GM21515 (cell line): Measurements from ENCODE around the gene DTNB.
"Not testable (repeated sequence)": the region's sequence is repeated elsewhere in the genome, so short reads cannot be mapped to it uniquely, and the experiment has no call there.

Experiments used
- ATAC-seq: cut with Tn5 transposase; IDR thresholded peaks from one replicate; pipeline ENCODE4 v1.9.1; 2021; ENCODE audit not compliant: unreplicated experiment

The DTNB gene

GRCh38 chr2:25633801-25634200 lies 39.6 kb downstream of the DTNB start:
- not testable (repeated sequence) for ATAC-seq

DNA sequence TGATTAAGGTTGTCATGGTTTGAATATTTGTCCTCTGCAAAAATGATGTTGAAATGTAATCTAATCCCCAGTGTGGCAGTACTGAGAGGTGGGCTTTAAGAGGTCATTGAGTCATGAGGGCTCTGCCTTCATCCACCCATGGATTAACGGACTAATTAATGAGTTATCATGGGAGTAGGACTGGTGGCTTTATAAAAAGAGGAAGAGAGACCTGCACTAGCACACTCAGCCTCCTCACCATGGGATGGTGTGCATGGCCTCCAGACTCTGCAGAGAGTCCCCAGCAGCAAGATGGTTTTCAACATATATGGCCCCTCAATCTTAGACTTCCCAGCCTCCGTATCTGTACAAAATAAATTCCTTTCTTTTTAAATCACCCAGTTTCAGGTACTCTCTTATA lies 41.0 kb downstream of the DTNB start:
- no peak for ATAC-seq

GRCh38 chr2:25624635-25625034 lies 48.7 kb downstream of the DTNB start:
- no peak for ATAC-seq

- ATAC-seq, result no peak
Measured at GRCh38 chr2:25623361-25623760, 50.0 kb downstream of the DTNB start.

DNA sequence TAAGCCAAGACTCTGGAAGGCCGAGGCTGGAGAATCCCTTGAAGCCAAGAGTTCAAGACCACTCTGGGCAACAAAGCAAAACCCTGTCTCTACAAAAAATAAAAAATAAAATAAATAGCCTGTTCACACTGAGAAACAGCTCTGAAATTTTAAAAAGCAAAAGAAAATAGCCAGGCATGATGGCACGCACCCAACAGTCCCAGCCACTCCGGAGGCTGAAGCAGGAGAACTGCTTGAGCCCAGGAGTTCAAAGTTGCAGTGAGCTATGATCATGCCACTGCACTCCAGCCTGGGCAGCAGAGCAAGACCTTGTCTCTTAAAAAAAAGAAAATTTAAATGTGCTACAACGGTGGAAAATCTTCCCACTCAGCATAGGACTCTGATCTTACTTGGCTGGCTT lies 52.7 kb downstream of the DTNB start:
- no peak for ATAC-seq

DNA sequence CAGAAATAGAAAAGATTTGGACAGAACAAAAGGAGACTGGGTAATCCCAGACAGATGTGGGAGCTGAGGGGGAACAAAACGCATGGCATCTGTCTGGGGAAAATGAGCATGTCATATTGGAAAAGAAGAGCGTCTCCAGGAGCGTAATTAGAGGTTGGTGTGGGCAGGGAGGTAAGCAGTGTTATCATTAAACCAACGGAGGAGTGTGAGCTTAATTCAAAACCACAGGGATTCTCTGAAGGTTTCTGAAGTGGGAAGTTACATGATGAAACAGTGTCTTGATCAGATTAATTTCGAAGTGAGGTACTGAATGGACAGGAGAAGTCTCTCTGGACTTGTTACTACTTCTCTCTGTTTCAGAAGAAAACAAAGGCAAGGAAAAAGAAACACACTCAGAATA lies 53.3 kb downstream of the DTNB start:
- no peak for ATAC-seq

DNA sequence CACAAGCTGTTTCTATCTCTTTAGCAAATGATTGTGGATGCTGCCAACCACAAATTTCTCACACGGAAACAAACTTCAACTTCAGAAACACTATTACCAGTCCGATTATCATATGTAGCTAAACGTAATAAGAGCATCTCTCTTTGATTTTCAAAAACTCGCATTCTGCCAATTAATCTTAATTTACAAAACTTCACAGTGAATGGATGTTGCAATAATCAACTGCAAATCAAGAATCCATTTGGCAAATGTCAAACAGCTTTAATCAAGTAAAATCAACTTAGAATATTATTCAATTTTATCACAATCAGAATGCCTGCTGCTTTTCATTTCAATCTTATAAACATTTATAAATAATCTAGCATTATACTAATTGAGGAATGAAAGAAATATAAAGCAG lies 54.2 kb downstream of the DTNB start:
- no peak for ATAC-seq

- no peak for ATAC-seq
Measured at GRCh38 chr2:25618676-25619075, 54.7 kb downstream of the DTNB start.

GRCh38 chr2:25617948-25618646 lies 55.3 kb downstream of the DTNB start:
- ATAC-seq, result no peak

DNA sequence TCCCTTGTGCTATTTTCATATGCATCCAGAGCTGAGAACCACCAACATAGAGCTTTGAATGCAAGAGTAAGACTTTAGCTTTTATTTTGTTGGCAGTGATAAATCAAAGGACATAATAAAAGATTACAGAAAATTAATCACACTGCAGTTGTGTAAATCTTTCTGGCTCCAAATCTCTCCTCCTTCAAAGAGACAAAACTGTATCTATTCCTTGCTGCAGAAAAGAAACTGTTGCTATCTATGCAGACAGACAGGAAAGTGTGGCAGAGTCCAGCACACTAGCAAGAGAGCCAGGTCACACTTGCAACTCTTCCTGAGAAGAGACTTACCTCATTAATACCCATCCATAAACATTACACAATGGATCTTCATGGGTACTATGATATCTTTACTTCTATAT lies 57.5 kb downstream of the DTNB start:
- ATAC-seq, result no peak

DNA sequence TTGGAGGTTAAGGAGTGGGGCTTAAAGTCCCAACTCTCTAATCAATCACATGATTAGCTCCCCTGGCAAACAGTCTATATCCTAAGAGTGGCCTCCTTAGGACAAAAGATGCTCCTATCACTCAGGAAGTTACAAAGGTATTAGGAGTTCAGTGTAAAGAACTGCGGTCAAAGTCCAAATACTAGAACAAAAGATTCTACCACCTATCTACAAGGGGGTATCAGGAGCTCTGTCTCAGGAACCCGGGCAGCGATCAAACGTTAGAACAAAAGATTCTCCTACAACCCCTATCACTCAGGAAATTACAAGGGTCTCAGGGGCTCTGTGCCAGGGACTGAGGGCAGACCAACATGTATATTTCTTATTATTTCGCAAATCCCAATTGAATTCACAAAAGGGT lies 58.0 kb downstream of the DTNB start:
- ATAC-seq, result no peak

- ATAC-seq, result no peak
Measured at GRCh38 chr2:25614711-25615110, 58.7 kb downstream of the DTNB start.

GRCh38 chr2:25608718-25609117 lies 64.7 kb downstream of the DTNB start:
- no peak for ATAC-seq

DNA sequence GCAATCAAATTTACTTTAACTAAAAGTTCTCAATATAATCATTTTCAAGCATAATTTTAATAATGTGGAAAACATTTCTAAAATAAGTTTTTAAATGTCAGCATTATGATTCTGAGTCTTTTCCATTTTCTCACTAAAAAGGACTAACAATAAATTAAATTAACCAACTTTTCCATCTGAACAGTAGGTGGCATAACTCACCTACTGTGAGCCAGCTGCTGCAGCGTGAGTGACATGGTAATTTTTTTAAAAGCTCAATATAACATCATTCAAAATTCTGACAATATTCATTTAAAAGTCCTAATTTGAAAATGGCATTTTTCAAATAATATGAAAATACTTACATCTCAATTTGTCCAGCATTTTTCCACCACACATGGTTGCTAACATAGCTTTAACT lies 66.5 kb downstream of the DTNB start:
- no peak for ATAC-seq

DNA sequence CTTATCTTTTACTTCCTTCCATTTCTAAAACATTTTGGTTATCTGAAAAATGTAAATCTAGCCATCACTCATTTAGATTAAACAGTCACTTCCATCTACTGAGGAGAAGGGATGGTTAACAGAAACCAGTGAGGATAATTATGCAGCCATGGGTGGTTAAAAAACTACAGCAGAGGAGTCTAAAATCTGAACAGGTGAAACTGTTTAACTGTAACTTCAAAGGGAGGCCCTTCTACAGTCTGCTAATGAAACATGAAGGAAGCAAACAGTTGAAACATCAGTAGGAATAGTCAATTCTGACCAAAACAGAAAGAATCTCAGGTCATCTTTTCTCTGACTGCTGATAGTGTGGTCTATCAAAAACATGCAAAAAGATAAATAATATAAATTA lies 71.0 kb downstream of the DTNB start:
- ATAC-seq, result no peak

GRCh38 chr2:25601711-25602332 lies 71.6 kb downstream of the DTNB start:
- ATAC-seq, result not testable (repeated sequence)

- no peak for ATAC-seq
Measured at GRCh38 chr2:25598911-25599310, 74.5 kb downstream of the DTNB start.

DNA sequence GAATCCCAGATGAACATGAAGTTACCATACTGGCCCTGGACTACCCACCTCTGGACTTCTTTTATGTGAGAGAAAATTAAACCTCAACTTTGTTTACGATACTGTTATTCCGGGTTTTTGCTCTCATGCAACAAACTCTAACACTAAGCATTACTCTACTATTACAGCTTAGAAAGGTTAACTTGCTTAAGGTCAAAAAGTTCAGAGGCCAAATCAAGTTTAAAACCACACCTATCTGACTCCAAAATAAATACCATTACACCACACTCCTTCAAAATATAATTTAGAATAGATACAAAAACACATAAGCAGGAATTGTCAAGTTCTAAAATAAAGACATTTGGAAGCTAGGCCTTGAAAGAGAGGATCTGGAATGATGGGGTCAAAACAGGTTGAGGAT lies 75.0 kb downstream of the DTNB start:
- ATAC-seq, result no peak

- ATAC-seq, result no peak
Measured at GRCh38 chr2:25597881-25598280, 75.5 kb downstream of the DTNB start.

DNA sequence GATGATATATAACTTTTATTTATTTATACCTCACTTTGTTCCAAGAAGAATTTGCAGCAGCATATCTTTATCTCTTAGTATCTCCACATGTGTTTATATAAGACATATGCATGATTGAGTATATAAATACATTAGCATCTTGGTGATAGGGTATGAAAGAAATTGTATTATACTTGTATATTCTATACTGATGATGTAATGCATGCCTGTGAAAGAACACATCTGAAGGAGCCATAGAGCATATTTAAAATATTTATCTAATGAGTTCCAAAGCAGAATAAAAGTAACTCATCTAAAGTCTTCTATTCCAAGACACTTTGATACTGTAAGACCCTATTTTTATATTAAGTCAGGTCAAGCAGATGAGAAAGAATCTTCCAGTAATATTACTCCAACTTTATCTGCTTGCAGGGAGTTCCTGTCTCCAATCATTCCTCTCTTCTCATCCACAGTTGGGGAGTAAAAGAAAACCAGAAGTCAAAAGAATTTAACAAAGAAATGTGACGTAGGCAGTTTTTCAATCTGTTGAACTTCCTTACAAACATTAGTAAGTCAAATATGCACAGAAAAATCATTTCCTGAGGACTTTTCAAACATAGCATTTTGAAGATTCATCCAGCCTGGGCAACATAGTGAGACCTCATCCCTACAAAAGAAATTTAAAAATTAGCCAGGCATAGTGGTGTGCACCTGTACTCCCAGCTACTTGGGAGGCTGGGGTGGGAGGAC lies 76.7 kb downstream of the DTNB start:
- no peak for ATAC-seq

- ATAC-seq, result no peak
Measured at GRCh38 chr2:25595393-25595792, 78.0 kb downstream of the DTNB start.

- no peak for ATAC-seq
Measured at GRCh38 chr2:25594991-25595390, 78.4 kb downstream of the DTNB start.
